Fibroblast of pulmonary artery (primary cell): ENCODE results near the gene KLRF2.
A peak's percentile ranks its signal among the peaks of the same experiment; 100 is the strongest.
"Not testable (repeated sequence)": the region's sequence is repeated elsewhere in the genome, so short reads cannot be mapped to it uniquely, and the experiment has no call there.

Experiments used
- DNase-seq: peaks from one replicate; pipeline ENCODE4 v3.0.0-alpha.2; 2010; ENCODE audit warnings: low read depth
- H3K4me3 ChIP-seq: replicated peaks from 2 replicates; pipeline ENCODE4 v1.5.1; 2011; ENCODE audit warnings: low read depth, mild to moderate bottlenecking, control low read depth, low read length, moderate library complexity
- TF ChIP-seq, protein P1 (sequence below): IDR thresholded peaks from 2 replicates; pipeline ENCODE4 v1.5.1; 2011; ENCODE audit warnings: mild to moderate bottlenecking, control low read depth, low read length, inconsistent platforms; ENCODE audit errors: missing control alignments

KLRF2 gene

GRCh38 chr12:9869307-9870161 lies 11.8 kb upstream of the KLRF2 start, which contains the start of gene CLEC2B:
TSS of gene CLEC2B (minus strand) at chr12:9869354.
- peak; percentile 93 for DNase-seq
- TF ChIP-seq, protein P1, sequence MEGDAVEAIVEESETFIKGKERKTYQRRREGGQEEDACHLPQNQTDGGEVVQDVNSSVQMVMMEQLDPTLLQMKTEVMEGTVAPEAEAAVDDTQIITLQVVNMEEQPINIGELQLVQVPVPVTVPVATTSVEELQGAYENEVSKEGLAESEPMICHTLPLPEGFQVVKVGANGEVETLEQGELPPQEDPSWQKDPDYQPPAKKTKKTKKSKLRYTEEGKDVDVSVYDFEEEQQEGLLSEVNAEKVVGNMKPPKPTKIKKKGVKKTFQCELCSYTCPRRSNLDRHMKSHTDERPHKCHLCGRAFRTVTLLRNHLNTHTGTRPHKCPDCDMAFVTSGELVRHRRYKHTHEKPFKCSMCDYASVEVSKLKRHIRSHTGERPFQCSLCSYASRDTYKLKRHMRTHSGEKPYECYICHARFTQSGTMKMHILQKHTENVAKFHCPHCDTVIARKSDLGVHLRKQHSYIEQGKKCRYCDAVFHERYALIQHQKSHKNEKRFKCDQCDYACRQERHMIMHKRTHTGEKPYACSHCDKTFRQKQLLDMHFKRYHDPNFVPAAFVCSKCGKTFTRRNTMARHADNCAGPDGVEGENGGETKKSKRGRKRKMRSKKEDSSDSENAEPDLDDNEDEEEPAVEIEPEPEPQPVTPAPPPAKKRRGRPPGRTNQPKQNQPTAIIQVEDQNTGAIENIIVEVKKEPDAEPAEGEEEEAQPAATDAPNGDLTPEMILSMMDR, result no peak
- H3K4me3 ChIP-seq, result peak within 1 kb of the TSS; percentile 54

DNA sequence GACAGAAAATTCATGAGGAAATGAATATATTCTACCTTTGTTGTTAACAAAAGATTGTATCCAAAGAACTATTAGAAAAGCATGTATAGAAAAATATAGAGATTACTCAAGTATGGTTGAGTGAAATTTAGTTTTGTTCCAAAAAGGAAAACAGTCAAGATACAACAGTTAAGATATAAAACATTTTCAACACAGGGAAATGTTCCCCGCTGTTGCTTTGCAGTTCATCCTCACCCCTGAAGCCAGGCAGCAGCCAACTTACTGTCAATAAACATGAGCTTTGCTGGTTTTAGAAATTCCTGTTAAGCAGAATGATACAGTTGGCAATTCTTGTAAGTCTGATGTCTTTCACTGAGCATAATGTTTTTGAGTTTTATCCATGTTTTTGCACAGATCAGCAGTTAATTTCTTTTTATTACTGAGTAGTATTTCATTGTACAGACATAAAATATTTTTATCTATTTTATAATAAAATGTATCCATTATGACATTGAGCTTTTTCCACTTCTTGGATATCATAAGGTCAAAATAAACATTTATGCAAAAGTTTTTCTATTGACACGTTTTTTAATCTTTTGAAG lies 10.9 kb upstream of the KLRF2 start:
- TF ChIP-seq, protein P1, result no peak
- H3K4me3 ChIP-seq, result peak overlapping the region; percentile 54
- peak; percentile 20 for DNase-seq

DNA sequence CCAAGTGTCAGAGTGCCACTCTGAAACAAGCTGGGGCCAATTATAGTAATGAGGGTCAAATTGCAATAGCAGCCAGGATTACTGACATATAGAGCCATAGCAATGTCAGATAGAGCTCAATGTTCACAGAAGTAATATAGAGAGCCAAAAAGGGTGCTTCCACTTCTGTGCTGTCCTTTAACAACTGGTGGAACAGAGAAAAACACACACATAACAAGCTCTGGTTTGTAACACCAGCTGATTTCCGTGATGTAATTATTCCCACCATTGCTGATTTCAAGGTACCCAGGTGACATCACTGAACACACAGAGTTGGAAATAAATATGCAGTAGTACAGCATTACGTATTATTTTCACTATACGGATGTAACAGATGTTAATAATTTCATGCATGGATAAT lies 9.1 kb upstream of the KLRF2 start:
- H3K4me3 ChIP-seq, result no peak overlapping the region
- no peak for DNase-seq
- TF ChIP-seq, protein P1, result no peak

- DNase-seq, result no peak
- TF ChIP-seq, protein P1, result no peak
- H3K4me3 ChIP-seq, result no peak overlapping the region
Measured at GRCh38 chr12:9872742-9873141, 8.5 kb upstream of the KLRF2 start.

GRCh38 chr12:9876120-9876519 lies 5.2 kb upstream of the KLRF2 start:
- not testable (repeated sequence) for DNase-seq, H3K4me3 ChIP-seq

- TF ChIP-seq, protein P1, result no peak
- H3K4me3 ChIP-seq, result no peak overlapping the region
- no peak for DNase-seq
Measured at GRCh38 chr12:9880532-9881078, 684 bp upstream of the KLRF2 start.

DNA sequence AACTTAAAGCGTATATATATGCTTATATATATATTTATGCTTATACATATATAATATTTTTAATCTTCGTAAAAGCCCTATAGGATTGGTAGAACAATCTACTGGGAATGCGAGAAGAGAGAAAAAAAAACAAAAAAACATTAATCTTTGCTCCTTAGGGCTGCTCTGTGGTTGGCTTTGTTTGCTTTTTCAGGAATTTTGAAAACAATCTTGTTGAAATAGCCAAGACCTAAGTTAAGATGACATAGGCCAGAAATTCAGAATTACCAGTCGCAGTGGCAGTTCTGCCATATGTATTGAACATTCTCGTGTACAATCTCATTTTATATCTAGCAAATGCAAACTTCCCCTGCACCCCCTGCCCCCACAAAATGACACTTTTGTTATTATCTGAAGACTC lies 699 bp downstream of the KLRF2 start:
- TF ChIP-seq, protein P1, result no peak
- DNase-seq, result no peak
- no peak overlapping the region for H3K4me3 ChIP-seq
